Measurements from ENCODE around the gene KCNMA1. TPM values are rescaled to one million over a fixed set of nuclear protein-coding genes. Genes with fewer than 3 reads are reported as not detected.
A peak's percentile ranks its signal among the peaks of the same experiment; 100 is the strongest.

The KCNMA1 gene
- total and polyA plus RNA-seq, 10 of the 15 experiments (the other 5 are each of a cell fraction or from before 2014, with no cell fraction given) = 8.5 to 77.0 (median 21.3) TPM

- no peak for TF ChIP-seq RAD51 (IDR thresholded peaks at IDR 0.05)
- TF ChIP-seq RUNX3 (IDR thresholded peaks at IDR 0.05; ENCODE audit: low read length) = no peak
- TF ChIP-seq BRCA1 (IDR thresholded peaks at IDR 0.05; ENCODE audit: low read depth, low read length) = no peak
- TF ChIP-seq TCF12 (IDR thresholded peaks at IDR 0.05; ENCODE audit: low read depth, low read length) = no peak
- TF ChIP-seq ASH2L (IDR thresholded peaks at IDR 0.05; ENCODE audit: borderline replicate concordance, low read depth) = no peak
- no peak for TF ChIP-seq POLR2AphosphoS5 (IDR thresholded peaks at IDR 0.05; ENCODE audit: low read length)
- TF ChIP-seq YY1 (IDR thresholded peaks at IDR 0.05; ENCODE audit: low read depth, low read length) = no peak
- TF ChIP-seq JUNB (IDR thresholded peaks at IDR 0.05) = no peak
- TF ChIP-seq CBX5 (IDR thresholded peaks at IDR 0.05; ENCODE audit: low read depth) = no peak
- peak; percentile 53; the same call in 1 of the 2 replicates for TF ChIP-seq NBN (IDR thresholded peaks at IDR 0.05)
- no peak for TF ChIP-seq HDAC6 (IDR thresholded peaks at IDR 0.05; ENCODE audit: unreplicated experiment)
- 0 out of 2 replicates have a peak, but pooled peaks have one; percentile 59 for TF ChIP-seq SMARCA5 (IDR thresholded peaks at IDR 0.05)
- peak; percentile 45 for TF ChIP-seq IKZF1 (conservative IDR thresholded peaks at IDR 0.05)
- no peak; a peak in 1 of 4 replicates for TF ChIP-seq EP300 (IDR thresholded peaks at IDR 0.05; ENCODE audit: borderline replicate concordance in 1 of 2, control insufficient read depth in 1 of 2, low read depth in 2 of 2, low read length in 2 of 2)
- TF ChIP-seq, protein P1, sequence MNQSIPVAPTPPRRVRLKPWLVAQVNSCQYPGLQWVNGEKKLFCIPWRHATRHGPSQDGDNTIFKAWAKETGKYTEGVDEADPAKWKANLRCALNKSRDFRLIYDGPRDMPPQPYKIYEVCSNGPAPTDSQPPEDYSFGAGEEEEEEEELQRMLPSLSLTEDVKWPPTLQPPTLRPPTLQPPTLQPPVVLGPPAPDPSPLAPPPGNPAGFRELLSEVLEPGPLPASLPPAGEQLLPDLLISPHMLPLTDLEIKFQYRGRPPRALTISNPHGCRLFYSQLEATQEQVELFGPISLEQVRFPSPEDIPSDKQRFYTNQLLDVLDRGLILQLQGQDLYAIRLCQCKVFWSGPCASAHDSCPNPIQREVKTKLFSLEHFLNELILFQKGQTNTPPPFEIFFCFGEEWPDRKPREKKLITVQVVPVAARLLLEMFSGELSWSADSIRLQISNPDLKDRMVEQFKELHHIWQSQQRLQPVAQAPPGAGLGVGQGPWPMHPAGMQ (IDR thresholded peaks at IDR 0.05; ENCODE audit: borderline replicate concordance) = no peak
- no peak for TF ChIP-seq SREBF1 (IDR thresholded peaks at IDR 0.05; ENCODE audit: low read length)
- TF ChIP-seq MTA2 (IDR thresholded peaks at IDR 0.05; ENCODE audit: low read depth) = peak; percentile 23; the same call in 1 of the 2 replicates
- no peak for TF ChIP-seq ZSCAN29 (IDR thresholded peaks at IDR 0.05)
- TF ChIP-seq SMAD5 (IDR thresholded peaks at IDR 0.05; ENCODE audit: low read depth) = no peak
- TF ChIP-seq CBX3 (IDR thresholded peaks at IDR 0.05; ENCODE audit: borderline replicate concordance, low read depth) = no peak
- TF ChIP-seq CHD4 (IDR thresholded peaks at IDR 0.05) = no peak
- no peak for TF ChIP-seq USF1 (IDR thresholded peaks at IDR 0.05; ENCODE audit: borderline replicate concordance, extremely low read length, insufficient read depth, low read depth, low read length)
- TF ChIP-seq, protein P2, sequence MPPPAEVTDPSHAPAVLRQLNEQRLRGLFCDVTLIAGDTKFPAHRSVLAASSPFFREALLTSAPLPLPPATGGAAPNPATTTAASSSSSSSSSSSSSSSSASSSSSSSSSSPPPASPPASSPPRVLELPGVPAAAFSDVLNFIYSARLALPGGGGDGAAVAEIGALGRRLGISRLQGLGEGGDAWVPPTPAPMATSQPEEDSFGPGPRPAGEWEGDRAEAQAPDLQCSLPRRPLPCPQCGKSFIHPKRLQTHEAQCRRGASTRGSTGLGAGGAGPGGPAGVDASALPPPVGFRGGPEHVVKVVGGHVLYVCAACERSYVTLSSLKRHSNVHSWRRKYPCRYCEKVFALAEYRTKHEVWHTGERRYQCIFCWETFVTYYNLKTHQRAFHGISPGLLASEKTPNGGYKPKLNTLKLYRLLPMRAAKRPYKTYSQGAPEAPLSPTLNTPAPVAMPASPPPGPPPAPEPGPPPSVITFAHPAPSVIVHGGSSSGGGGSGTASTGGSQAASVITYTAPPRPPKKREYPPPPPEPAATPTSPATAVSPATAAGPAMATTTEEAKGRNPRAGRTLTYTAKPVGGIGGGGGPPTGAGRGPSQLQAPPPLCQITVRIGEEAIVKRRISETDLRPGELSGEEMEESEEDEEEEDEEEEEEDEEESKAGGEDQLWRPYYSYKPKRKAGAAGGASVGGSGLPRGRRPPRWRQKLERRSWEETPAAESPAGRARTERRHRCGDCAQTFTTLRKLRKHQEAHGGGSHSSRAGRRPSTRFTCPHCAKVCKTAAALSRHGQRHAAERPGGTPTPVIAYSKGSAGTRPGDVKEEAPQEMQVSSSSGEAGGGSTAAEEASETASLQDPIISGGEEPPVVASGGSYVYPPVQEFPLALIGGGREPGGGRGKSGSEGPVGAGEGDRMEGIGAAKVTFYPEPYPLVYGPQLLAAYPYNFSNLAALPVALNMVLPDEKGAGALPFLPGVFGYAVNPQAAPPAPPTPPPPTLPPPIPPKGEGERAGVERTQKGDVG (CRISPR knock-in tag; IDR thresholded peaks at IDR 0.05) = no peak
- no peak for TF ChIP-seq GABPA (IDR thresholded peaks at IDR 0.05; ENCODE audit: low read depth)
- TF ChIP-seq MEF2B (IDR thresholded peaks at IDR 0.05; ENCODE audit: partially characterized antibody, poor library complexity, severe bottlenecking) = no peak
- TF ChIP-seq BHLHE40 (IDR thresholded peaks at IDR 0.05; ENCODE audit: borderline replicate concordance in 1 of 2, low read depth in 2 of 2, low read length in 1 of 2) = no peak
Measured at GRCh38 chr10:77609781-77610272, 27.8 kb downstream of the KCNMA1 start (continued).
